Neural progenitor cell (in vitro differentiated cells): ENCODE results near the gene MAF. TPM values are rescaled to one million over a fixed set of nuclear protein-coding genes. Genes with fewer than 3 reads are reported as not detected.

ENCODE experiments used
- DNase-seq: peaks from one replicate; pipeline ENCODE4 v3.0.0-alpha.2; 2016; ENCODE audit warnings: low spot score
- H2AFZ ChIP-seq: fragments of 200-600 bp; sonication (generic); replicated peaks from 2 replicates; pipeline ENCODE4 v1.6.1; 2016; ENCODE audit warnings: antibody characterized with exemption
- H3F3A ChIP-seq: fragments of 200-600 bp; sonication (generic); 2 replicates; pipeline ENCODE4 v1.6.1; 2016; ENCODE audit warnings: antibody characterized with exemption, low read depth
- H3K27ac ChIP-seq: fragments of 200-600 bp; sonication (generic); 2 replicates; pipeline ENCODE4 v1.5.1; 2016; ENCODE audit warnings: mild to moderate bottlenecking
- H3K27me3 ChIP-seq: fragments of 200-600 bp; sonication (generic); 2 replicates; pipeline ENCODE4 v1.6.1; 2016; ENCODE audit warnings: mild to moderate bottlenecking, moderate library complexity
- H3K36me3 ChIP-seq: fragments of 200-600 bp; sonication (generic); 2 replicates; pipeline ENCODE4 v1.5.1; 2016
- H3K4me1 ChIP-seq: fragments of 200-600 bp; sonication (generic); 2 replicates; pipeline ENCODE4 v1.6.1; 2016; ENCODE audit warnings: mixed run types
- H3K4me2 ChIP-seq: fragments of 200-600 bp; sonication (generic); 2 replicates; pipeline ENCODE4 v1.6.1; 2016
- H3K4me3 ChIP-seq: fragments of 200-600 bp; sonication (generic); 2 replicates; pipeline ENCODE4 v1.5.1; 2016
- H3K79me2 ChIP-seq: fragments of 200-600 bp; sonication (generic); 2 replicates; pipeline ENCODE4 v1.6.1; 2016; ENCODE audit warnings: low read depth
- H3K9ac ChIP-seq: fragments of 200-600 bp; sonication (generic); 2 replicates; pipeline ENCODE4 v1.6.1; 2016
- H3K9me3 ChIP-seq: fragments of 200-600 bp; sonication (generic); 2 replicates; pipeline ENCODE4 v1.5.1; 2016; ENCODE audit warnings: low read depth
- H4K20me1 ChIP-seq: fragments of 200-600 bp; sonication (generic); 2 replicates; pipeline ENCODE4 v1.6.1; 2016; ENCODE audit warnings: low read depth
- H3K27ac Mint-ChIP-seq: 3 replicates; pipeline ENCODE4 v1.8.0; 2021; ENCODE audit warnings: mixed read lengths
- H3K27me3 Mint-ChIP-seq: 2 replicates; pipeline ENCODE4 v1.8.0; 2022; ENCODE audit warnings: low read depth, mild to moderate bottlenecking, inconsistent platforms, moderate library complexity, mixed read lengths; ENCODE audit not compliant: insufficient read depth
- H3K36me3 Mint-ChIP-seq: 3 replicates; pipeline ENCODE4 v1.8.0; 2021; ENCODE audit warnings: mixed read lengths
- H3K4me1 Mint-ChIP-seq: 3 replicates; pipeline ENCODE4 v1.8.0; 2021; ENCODE audit warnings: mixed read lengths
- H3K4me3 Mint-ChIP-seq: 3 replicates; pipeline ENCODE4 v1.8.0; 2021; ENCODE audit warnings: mild to moderate bottlenecking, moderate library complexity, mixed read lengths
- H3K9me3 Mint-ChIP-seq: 3 replicates; pipeline ENCODE4 v1.8.0; 2020; ENCODE audit warnings: mixed read lengths
- CTCF ChIP-seq: fragments of 200-600 bp; sonication (generic); IDR thresholded peaks from 2 replicates; pipeline ENCODE4 v1.5.1; 2017; ENCODE audit warnings: antibody characterized with exemption, mild to moderate bottlenecking
- EZH2 ChIP-seq: fragments of 200-600 bp; sonication (generic); IDR thresholded peaks from 2 replicates; pipeline ENCODE4 v1.6.1; 2017; ENCODE audit warnings: antibody characterized with exemption, mild to moderate bottlenecking, moderate library complexity
- EZH2phosphoT487 ChIP-seq: fragments of 200-600 bp; sonication (generic); IDR thresholded peaks from 2 replicates; pipeline ENCODE4 v1.6.1; 2017; ENCODE audit warnings: antibody characterized with exemption
- total RNA-seq: library from RNA; depleted of rRNA; stranded (reverse); fragments of >200 nt; gene quantifications from 2 replicates; pipeline ENCODE4 v1.2.3, GENCODE V29; 2015; ENCODE audit warnings: low replicate concordance

Gene MAF
- total RNA-seq, 1 donor from 2014 or later, result 10.8 TPM

GRCh38 chr16:79592186-79592585 lies 8.4 kb downstream of the MAF start:
- no peak overlapping the region for H3K27ac ChIP-seq
- H3K4me2 ChIP-seq, result no peak overlapping the region
- H4K20me1 ChIP-seq, result no peaks in the 10 kb centered on the region
- peaks cover 4% of the 10 kb centered on the region for H3F3A ChIP-seq
- Mint-ChIP-seq H3K27ac (peak overlapping the region; percentile 89), H3K36me3 (peaks cover 13% of the 10 kb centered on the region), H3K4me3 (no peak overlapping the region), H3K4me1 (peaks cover 74% of the 10 kb centered on the region), H3K27me3 (peaks cover 3% of the 10 kb centered on the region), H3K9me3 (peaks cover 5% of the 10 kb centered on the region)
- no peak overlapping the region for H3K9ac ChIP-seq
- H2AFZ ChIP-seq, result no peak overlapping the region
- H3K79me2 ChIP-seq, result peaks cover 34% of the 10 kb centered on the region
- no peak overlapping the region for H3K4me3 ChIP-seq
- DNase-seq, result no peak
- H3K4me1 ChIP-seq, result peaks cover 58% of the 10 kb centered on the region
- no peak for TF ChIP-seq CTCF
- no peak for TF ChIP-seq EZH2phosphoT487
- TF ChIP-seq EZH2, result no peak
- peaks cover 21% of the 10 kb centered on the region for H3K27me3 ChIP-seq
- no peaks in the 10 kb centered on the region for H3K9me3 ChIP-seq
- no peaks in the 10 kb centered on the region for H3K36me3 ChIP-seq

- Histone ChIP-seq H3K27ac (no peak overlapping the region), H3K79me2 (peaks cover 8% of the 10 kb centered on the region), H4K20me1 (no peaks in the 10 kb centered on the region), H2AFZ (no peak overlapping the region), H3K4me3 (peak overlapping the region; percentile 40), H3K36me3 (no peaks in the 10 kb centered on the region), H3F3A (peaks cover 4% of the 10 kb centered on the region), H3K27me3 (peaks cover 21% of the 10 kb centered on the region), H3K9me3 (no peaks in the 10 kb centered on the region), H3K4me1 (peaks cover 41% of the 10 kb centered on the region), H3K4me2 (peak overlapping the region; percentile 72), H3K9ac (no peak overlapping the region)
- peaks cover 5% of the 10 kb centered on the region for H3K9me3 Mint-ChIP-seq
- H3K27me3 Mint-ChIP-seq, result peaks cover 3% of the 10 kb centered on the region
- H3K4me1 Mint-ChIP-seq, result peaks cover 62% of the 10 kb centered on the region
- DNase-seq, result no peak
- H3K27ac Mint-ChIP-seq, result no peak overlapping the region
- TF ChIP-seq EZH2phosphoT487, result no peak
- peak; percentile 13 for TF ChIP-seq CTCF
- TF ChIP-seq EZH2, result no peak
- H3K4me3 Mint-ChIP-seq, result no peak overlapping the region
- peaks cover 9% of the 10 kb centered on the region for H3K36me3 Mint-ChIP-seq
Measured at GRCh38 chr16:79589601-79590102, 10.9 kb downstream of the MAF start.

GRCh38 chr16:79587897-79588296 lies 12.6 kb downstream of the MAF start:
- no peak overlapping the region for H3K4me2 ChIP-seq
- H3K4me3 Mint-ChIP-seq, result no peak overlapping the region
- H3K9me3 ChIP-seq, result no peaks in the 10 kb centered on the region
- peaks cover 32% of the 10 kb centered on the region for H3K4me1 ChIP-seq
- no peak overlapping the region for H3K27ac ChIP-seq
- H3F3A ChIP-seq, result peaks cover 4% of the 10 kb centered on the region
- peaks cover 5% of the 10 kb centered on the region for H3K9me3 Mint-ChIP-seq
- no peak overlapping the region for H3K4me3 ChIP-seq
- H3K9ac ChIP-seq, result no peak overlapping the region
- H2AFZ ChIP-seq, result no peak overlapping the region
- H3K36me3 ChIP-seq, result no peaks in the 10 kb centered on the region
- H3K27me3 ChIP-seq, result peaks cover 21% of the 10 kb centered on the region
- H3K27me3 Mint-ChIP-seq, result peaks cover 1% of the 10 kb centered on the region
- peaks cover 10% of the 10 kb centered on the region for H3K36me3 Mint-ChIP-seq
- H4K20me1 ChIP-seq, result no peaks in the 10 kb centered on the region
- no peak overlapping the region for H3K27ac Mint-ChIP-seq
- no peak for DNase-seq
- TF ChIP-seq EZH2, result no peak
- TF ChIP-seq CTCF, result no peak
- TF ChIP-seq EZH2phosphoT487, result no peak
- no peaks in the 10 kb centered on the region for H3K79me2 ChIP-seq
- H3K4me1 Mint-ChIP-seq, result peaks cover 48% of the 10 kb centered on the region
